RPMI8226 (cell line): ENCODE results near the gene CLEC2L.

ENCODE experiments used
- DNase-seq: peaks from one replicate; pipeline ENCODE4 v3.0.0-alpha.2; 2015

CLEC2L gene

GRCh38 chr7:139557857-139558581, 34.5 kb downstream of the CLEC2L start:
- no peak for DNase-seq

DNA sequence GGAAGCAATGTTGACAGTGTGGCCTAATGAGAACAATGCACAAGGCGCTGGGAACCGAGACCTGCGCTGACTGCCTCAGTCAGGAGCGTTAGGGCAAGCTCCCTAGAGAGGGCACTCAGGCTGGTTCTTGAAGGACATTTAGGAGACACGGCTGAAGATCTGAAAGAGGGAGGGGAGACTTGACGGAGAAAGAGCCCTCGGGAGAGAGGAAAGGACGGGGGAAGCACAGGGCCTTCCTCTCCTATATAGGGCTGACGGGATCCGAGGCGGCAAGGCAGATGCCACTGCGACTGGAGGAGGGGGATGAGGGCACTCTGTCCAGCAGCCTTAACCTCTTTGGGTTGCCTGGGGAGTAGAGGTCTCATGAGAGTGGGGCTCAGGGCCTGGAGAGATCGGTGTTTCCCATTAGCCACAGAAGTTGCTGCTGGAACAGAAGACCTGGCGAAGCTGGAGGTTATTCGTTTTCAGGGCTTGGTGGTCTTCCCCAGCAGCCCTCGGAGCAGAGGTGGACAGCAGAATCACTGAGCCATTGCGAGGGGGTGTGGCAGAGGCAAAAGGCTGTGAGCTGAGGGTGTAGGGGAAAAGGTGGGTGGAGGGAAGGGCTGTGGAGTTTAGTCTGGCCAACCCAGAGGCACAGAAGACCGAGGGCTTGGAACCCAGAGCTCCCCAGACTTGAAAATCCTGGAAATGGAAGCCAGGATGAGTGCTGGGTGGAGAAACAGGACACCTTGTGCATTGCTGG, 36.0 kb downstream of the CLEC2L start:
- DNase-seq = no peak

DNA sequence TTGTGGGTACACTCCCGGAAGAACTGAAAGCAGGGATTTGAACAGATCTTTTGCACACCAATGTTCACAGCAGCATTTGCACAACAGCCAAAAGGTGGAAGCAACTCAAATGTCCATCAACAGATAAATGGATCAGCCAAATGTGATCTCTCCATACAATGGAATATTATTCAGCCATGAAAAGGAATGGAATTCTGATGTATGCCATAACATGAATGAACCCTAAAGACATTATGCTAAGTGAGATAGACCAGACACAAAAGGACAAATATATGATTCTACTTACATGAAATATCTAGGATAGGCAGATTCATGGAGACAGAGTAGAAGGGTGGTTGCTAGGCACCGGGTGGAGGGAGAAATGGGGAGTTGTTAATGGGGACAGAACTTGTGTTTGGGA, 36.7 kb downstream of the CLEC2L start:
- DNase-seq = no peak

DNA sequence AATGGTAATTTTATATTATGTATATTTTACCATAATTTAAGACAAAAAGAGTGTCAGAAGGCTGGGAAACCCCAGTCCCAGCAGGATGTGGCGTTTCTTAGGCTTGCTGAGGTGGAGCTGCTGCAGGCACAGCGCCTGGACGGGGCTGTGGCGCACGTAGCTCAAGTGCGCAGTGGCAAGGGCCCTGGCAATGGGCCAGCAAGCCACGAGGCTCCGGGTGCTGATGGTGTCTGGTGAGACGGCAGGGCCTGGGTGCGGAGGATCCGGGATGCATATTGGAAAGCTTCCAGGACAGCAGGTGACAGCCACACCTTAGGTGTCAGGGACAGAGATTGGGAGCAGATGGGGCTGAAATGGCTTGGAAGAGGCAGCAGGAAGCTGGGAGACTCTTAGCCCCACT, 37.2 kb downstream of the CLEC2L start:
- DNase-seq = no peak

DNA sequence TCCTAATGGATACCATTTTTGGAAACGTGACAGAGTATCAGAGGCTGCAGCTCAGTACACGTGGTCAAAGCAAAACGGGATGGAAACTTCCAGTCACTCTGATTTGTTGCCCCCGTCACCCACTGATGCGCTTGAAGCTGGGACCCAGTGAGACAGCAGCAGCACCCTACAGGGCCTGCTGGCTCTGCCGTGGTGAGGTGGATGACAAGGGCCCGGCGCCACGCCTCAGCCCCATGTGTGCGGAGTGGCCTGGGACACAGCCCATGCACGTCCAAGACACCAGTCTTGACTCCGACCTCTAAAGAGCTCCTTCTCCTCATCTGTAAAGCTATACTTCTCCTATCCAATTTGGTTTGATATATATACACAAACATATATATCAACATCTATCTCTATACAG, 39.0 kb downstream of the CLEC2L start:
- no peak for DNase-seq

GRCh38 chr7:139562961-139563565, 39.6 kb downstream of the CLEC2L start:
- DNase-seq = no peak

- DNase-seq = no peak
Measured at GRCh38 chr7:139563856-139564255, 40.4 kb downstream of the CLEC2L start.

DNA sequence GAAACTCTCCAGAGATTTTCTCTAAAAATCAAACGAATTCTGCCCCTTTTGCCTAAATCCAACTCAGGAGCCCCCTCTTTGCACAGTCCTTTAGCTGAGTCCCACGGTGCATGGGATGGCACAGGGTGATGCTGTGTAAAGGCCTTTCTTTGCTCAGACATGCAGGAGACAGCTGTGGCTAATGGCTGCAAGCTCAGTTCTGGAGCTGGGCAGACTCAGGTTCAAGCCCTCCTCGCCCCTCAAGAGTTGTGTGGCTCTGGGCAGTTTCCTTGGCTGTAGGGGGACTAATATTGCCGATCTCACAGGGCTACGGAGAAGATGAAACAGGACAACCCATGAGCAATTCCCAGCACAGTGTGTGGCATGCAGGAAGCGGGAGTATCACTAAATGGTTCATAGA, 42.6 kb downstream of the CLEC2L start:
- DNase-seq = no peak

DNA sequence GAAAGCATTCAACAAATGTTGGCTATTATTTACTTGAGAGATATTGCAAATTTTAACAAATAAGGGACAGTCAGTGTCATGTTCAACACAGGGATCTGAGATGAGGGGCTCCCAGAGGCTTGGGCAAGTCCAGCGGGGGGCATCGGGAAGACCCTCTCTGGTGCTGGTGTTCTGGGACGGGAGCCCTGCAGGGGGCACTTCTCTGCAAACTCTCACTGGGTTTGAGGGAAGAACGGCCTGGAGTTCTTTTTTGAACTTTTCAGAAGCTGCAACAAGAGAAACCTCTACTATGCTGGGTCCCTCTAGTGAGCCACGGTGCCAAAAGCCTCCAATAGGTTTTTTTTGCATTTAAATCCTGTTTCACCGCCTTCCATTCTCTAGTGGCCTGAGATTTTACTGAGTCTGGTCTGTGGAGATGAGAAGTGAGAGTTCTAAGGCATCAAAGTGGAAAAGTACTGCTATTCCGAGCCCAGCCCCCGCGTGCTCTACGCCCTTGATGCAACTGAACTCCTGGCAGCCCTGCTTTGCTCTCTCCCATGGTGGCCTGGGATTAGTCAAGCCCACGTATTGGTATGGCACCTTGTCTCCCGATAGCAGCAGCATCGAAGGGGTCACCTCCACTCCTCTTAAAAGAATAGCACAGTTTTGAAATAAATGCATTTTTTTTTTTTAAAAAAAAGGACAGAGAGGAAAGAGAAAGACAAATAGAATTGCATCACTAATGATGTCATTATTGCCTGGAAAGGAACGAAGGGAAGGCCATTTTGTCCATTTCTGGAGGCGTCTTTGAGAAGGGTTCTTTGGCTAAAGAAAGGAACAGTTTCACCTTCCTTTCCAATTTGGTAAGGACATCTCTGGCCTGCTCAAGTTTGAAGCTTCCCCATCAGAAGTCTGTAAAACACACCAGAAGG, 43.5 kb downstream of the CLEC2L start:
- no peak for DNase-seq

DNA sequence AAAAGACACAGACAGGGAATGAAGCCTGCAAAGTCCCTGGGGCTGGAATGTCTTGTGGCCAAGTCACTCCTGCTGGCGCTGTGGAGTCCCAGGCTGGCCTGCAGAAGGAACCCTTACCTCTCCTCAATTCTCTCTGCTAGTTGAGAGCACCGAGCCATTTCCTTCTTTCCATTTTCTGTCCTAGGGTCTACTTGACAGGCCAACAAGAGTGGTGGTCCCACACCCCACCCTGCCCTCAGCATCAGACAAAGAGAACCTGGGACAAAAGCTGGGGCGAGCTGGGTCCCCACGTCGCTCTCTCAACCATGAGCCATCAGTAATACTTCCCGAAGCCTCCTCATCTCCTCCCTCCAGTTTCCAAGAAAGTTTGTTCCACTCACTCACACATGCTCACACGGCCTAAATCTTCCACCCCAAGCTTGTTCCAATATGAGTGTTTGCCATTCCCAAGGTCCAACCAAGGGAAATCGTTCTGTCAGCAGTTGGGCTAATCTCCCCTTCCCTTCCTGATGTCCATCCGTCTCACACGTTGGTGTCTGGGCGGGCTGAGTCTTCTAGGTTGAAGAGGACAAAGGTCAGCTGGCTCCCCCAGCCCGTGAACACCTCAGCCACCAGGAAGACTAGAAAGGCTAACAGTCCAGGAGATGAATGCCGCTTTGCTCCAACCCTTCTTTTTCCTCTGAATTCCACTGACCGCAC, 44.3 kb downstream of the CLEC2L start:
- DNase-seq = no peak

DNA sequence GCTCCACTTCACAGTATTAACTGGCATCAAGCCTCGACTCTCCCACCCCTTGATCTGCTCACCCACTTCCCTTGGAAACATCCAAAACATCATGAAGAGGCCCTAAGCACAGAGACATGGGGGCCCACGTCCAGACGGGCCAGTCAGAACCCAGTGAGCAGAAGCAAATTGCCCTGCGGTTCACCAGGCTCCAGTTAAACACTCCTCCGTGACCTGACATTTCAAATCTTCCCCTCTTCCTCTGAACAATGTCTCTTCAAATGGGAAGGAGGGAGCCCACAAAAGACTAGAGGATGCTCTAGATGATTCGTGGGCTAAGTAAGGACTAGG, 44.8 kb downstream of the CLEC2L start:
- DNase-seq = no peak

DNA sequence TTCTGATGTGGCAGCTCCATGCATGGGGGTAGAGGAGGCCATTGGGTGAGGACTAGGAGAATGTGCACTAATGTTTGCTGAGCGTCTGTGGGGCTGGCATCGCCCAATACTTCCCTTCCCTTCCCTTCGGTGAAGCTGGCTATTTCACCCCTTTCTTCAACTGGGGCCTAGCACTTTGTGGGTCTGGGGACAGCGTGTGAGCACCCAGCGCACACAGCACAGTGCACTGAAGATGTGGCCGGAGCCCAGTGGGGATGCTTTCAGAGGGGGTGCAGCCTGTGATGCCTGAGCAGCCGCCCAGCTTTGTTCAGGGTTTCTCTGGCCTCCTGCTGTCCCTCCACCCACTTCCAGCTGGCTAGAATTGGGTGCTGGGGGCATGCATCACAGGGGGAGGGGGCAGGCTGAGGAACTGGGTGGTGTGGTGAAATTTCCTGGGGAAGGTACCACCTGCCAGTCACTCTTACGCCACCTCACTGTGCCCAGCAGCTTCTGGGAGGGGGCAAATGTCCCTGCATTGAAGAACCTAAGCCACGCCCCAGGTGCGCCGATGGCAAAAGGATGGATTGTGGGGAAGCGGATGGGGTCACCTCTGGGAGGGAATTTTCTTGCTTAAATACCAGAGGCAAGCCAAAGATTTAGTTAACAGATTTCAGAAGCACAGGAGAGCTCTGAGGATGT, 45.5 kb downstream of the CLEC2L start:
- DNase-seq = no peak

GRCh38 chr7:139570119-139570518, 46.6 kb downstream of the CLEC2L start:
- no peak for DNase-seq

GRCh38 chr7:139570626-139571025, 47.1 kb downstream of the CLEC2L start:
- no peak for DNase-seq

- DNase-seq = no peak
Measured at GRCh38 chr7:139571190-139571589, 47.7 kb downstream of the CLEC2L start.

- no peak for DNase-seq
Measured at GRCh38 chr7:139571651-139572050, 48.2 kb downstream of the CLEC2L start.

DNA sequence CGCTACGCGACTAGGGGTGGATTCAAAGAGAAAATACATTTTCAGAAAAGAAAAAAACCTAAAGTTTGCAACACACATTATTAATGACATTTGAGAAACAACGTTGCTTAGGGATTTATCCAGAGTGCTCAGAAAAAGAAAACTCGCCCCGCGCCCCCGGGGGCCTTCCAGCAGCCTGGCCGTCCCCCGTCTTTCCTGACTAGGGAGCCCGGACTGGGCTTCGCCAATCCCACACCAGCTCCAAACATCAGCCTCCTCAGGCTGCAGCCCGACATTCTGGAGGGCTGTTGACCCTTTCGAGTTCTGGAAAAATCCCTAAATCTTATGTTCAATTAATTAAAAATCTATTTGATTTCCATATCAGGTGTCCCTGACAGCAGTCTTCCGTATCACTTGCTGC, 48.6 kb downstream of the CLEC2L start:
- DNase-seq = no peak

DNA sequence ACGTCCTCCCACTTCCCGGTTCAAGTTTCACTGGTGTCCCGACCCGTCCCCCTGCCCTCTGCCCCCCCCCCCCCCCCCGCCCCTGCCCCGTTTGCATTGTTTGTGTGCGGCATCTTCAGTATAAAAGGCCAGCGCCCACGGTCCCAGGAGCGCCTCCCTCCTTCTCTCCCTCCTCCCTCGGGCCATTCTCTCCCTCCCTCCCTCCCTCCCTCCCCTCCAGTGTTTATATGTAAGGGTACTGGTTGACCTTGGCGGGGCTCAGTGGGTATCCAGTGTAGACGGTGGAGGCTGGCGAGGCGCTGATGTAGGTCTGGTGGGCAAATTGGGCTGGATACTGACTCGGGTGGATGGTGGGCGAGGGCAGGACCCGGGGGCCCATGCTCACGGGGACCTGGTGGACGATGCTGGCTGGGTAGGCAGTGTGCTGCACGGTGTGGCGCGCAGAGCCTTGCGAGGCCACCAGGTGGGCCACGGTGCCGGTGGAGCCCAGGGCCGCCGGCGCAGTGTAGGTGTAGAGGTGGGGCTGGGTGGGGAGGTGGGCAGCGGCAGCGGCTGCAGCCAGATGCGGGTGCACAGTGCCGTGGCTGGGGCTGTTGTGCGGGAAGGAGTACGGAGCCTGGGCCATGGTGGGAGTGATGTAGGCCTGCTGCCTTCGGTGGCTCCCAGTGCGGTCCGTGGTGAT, 49.4 kb downstream of the CLEC2L start:
- no peak for DNase-seq

- no peak for DNase-seq
Measured at GRCh38 chr7:139573871-139574270, 50.4 kb downstream of the CLEC2L start.

GRCh38 chr7:139574618-139575337, 51.3 kb downstream of the CLEC2L start:
- DNase-seq = no peak

DNA sequence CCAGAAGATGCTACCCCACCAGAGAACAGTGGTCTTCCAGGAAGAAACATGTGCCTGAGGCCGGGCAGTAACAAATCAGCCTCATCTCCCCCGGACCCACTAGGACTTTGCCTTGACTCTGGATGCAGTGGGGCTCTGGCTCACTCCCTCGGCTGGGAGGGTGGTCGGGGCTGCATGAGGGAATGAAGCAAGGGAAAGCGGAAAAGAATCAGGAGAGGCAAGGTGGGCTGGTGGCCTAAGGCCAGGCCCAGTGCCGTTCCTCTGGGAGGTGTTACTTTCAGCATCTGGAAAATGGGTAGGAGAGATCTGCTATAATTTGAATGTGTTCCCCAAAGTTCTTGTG, 51.8 kb downstream of the CLEC2L start:
- no peak for DNase-seq
